ENCODE results near the gene PSMG2. TPM values are rescaled to one million over a fixed set of nuclear protein-coding genes. Genes with fewer than 3 reads are reported as not detected.

Gene PSMG2
- total and polyA plus RNA-seq, 11 donors = 35.8 to 65.7 (median 44.9) TPM

DNA sequence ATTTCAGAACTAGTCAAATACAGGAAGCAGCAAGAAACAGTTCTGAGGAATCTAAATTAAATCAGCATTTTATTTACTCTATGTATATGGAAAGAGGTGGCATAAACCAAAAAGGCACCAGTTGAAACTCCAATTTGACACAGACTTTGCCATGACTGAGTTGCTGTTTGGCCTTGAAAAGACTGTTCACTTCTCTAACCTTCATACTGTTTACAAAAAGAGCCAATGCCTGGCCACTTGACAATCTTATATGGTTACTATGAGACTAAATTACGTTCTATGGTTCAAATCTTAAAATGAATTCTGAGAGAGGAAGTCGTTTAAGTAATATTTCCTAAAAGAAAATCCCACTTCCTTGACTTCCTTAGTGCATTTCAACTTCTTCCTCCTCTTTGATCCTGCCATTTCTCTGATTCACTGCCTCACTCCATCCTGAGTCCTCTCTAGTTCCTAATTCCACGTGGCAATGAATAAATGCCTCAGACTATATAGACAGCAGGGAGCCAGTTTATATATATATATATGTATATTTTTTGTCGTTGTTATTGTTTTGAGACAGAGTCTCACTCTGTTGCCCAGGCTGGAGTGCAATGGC is 13.5 kb upstream of the PSMG2 start:
- Histone ChIP-seq H3K4me3 (no peak overlapping the region), H3K27ac (no peak overlapping the region), H3K4me1 (no peaks in the 10 kb centered on the region), H3K9me3 (no peaks in the 10 kb centered on the region), H3K36me3 (peaks cover 0 to 65% (median 35%) of the 10 kb centered on the region in 9 donors), H3K27me3 (no peaks in the 10 kb centered on the region)
- no peak for ATAC-seq
- TF ChIP-seq POLR2A (IDR thresholded peaks at IDR 0.05) = no peak
- TF ChIP-seq, protein P1, sequence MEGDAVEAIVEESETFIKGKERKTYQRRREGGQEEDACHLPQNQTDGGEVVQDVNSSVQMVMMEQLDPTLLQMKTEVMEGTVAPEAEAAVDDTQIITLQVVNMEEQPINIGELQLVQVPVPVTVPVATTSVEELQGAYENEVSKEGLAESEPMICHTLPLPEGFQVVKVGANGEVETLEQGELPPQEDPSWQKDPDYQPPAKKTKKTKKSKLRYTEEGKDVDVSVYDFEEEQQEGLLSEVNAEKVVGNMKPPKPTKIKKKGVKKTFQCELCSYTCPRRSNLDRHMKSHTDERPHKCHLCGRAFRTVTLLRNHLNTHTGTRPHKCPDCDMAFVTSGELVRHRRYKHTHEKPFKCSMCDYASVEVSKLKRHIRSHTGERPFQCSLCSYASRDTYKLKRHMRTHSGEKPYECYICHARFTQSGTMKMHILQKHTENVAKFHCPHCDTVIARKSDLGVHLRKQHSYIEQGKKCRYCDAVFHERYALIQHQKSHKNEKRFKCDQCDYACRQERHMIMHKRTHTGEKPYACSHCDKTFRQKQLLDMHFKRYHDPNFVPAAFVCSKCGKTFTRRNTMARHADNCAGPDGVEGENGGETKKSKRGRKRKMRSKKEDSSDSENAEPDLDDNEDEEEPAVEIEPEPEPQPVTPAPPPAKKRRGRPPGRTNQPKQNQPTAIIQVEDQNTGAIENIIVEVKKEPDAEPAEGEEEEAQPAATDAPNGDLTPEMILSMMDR (IDR thresholded peaks at IDR 0.05) = no peak
- DNase-seq = no peak
- intact Hi-C loops (cut with DNase I) = loop anchor here in 1 of 10 donors (10.0 kb wide), 1 partner anchor 65 kb away; no protein-coding TSS in a partner anchor
- WGBS, 4 donors = 67 to 79% (median 73%) methylated on average over 4 of the region's 4 CpGs

DNA sequence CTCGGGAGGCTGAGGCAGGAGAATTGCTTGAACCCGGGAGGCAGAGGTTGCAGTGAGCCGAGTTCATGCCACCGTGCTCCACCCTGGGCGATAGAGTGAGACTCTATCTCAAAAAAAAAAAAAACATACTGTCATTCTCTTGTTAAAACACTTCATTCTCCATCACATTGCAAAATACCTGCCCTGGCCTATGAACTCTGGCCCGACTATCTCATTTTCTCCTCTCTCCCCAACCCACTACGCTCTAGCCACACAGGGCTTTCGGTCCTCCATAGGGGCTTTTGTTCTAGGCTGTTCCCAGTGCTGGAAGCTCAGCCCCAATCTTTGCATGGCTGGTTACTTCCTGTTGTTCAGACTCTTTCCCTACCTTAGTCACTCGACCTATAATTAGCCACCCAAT is 10.6 kb upstream of the PSMG2 start:
- no peak for TF ChIP-seq POLR2A (IDR thresholded peaks at IDR 0.05)
- TF ChIP-seq, protein P1 (IDR thresholded peaks at IDR 0.05) = no peak
- Histone ChIP-seq H3K4me1 (no peaks in the 10 kb centered on the region), H3K9me3 (no peaks in the 10 kb centered on the region), H3K27me3 (no peaks in the 10 kb centered on the region), H3K27ac (no peak overlapping the region), H3K36me3 (peaks cover 0 to 66% (median 22%) of the 10 kb centered on the region in 9 donors), H3K4me3 (no peak overlapping the region)
- ATAC-seq (no peak), DNase-seq (no peak)
- intact Hi-C loops (cut with DNase I) = no loop called here
- 88 to 95% (median 93%) methylated on average over 9 of the region's 9 CpGs for WGBS, 4 donors

DNA sequence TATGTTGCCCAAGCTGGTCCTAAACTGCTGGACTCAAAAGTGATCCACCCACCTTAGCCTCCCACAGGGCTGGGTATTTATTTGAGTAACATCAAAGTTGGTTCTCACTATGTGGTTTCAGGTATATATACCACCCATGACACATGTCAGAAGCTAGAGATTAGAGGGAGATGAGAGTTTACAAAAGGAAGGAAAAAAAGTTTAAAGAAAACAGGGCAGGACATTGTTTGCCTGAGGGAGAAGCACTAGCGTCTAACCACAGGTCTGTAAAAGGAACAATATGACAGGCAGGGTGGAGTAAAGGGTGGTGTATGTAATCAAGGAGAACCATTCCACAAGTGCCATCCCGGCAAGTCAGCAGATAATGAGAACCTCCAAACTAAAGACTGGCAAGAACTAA is 8.8 kb upstream of the PSMG2 start:
- ATAC-seq = no peak
- H3K36me3 ChIP-seq = peaks cover 0 to 75% (median 34%) of the 10 kb centered on the region in 9 donors

GRCh38 chr18:12699747-12700146 is 3.1 kb upstream of the PSMG2 start:
- H3K4me3 ChIP-seq = no peak overlapping the region
- no peaks in the 10 kb centered on the region for H3K27me3 ChIP-seq
- intact Hi-C loops (cut with DNase I) = no loop called here
- DNase-seq = no peak
- peaks cover 0 to 55% (median 27%) of the 10 kb centered on the region in 9 donors for H3K36me3 ChIP-seq
- WGBS, 4 donors = 92 to 94% (median 93%) methylated on average over 2 of the region's 2 CpGs
- no peak overlapping the region for H3K27ac ChIP-seq
- TF ChIP-seq, protein P1 (IDR thresholded peaks at IDR 0.05) = no peak
- no peak for TF ChIP-seq POLR2A (IDR thresholded peaks at IDR 0.05)
- no peaks in the 10 kb centered on the region for H3K9me3 ChIP-seq
- peaks cover 0 to 32% (median 25%) of the 10 kb centered on the region in 12 donors for H3K4me1 ChIP-seq
- no peak for ATAC-seq

More for the DNA sequence above, 8.8 kb upstream of the PSMG2 start:
- Histone ChIP-seq H3K4me3 (no peak overlapping the region), H3K9me3 (no peaks in the 10 kb centered on the region), H3K27ac (no peak overlapping the region), H3K4me1 (no peaks in the 10 kb centered on the region), H3K27me3 (no peaks in the 10 kb centered on the region)
- WGBS, 4 donors = 68 to 83% (median 77%) methylated on average over 2 of the region's 2 CpGs
- DNase-seq = no peak
- intact Hi-C loops (cut with DNase I) = no loop called here
- TF ChIP-seq POLR2A (IDR thresholded peaks at IDR 0.05) = no peak
- TF ChIP-seq, protein P1 (IDR thresholded peaks at IDR 0.05) = no peak

Data from heart left ventricle (tissue), 16 donors.